NB4 (cell line): ENCODE data around the gene WDR26.

ENCODE experiments used
- CTCF ChIP-seq: IDR thresholded peaks from one replicate; pipeline ENCODE4 v1.5.1; 2012; ENCODE audit warnings: low read depth, low read length
- MAX ChIP-seq: IDR thresholded peaks from 2 replicates; pipeline ENCODE4 v1.6.1; 2011; ENCODE audit warnings: low read depth, low read length
- MYC ChIP-seq: IDR thresholded peaks from 2 replicates; pipeline ENCODE4 v1.6.1; 2011; ENCODE audit warnings: low read depth, low read length
- POLR2A ChIP-seq: IDR thresholded peaks from 2 replicates; pipeline ENCODE4 v1.6.1; 2011; ENCODE audit warnings: mild to moderate bottlenecking; ENCODE audit not compliant: insufficient read length; ENCODE audit errors: extremely low read depth

GRCh38 chr1:224472806-224473205 lies 38.2 kb upstream of the WDR26 start:
- TF ChIP-seq CTCF, result no peak
- no peak for TF ChIP-seq POLR2A
- TF ChIP-seq MAX, result no peak
- TF ChIP-seq MYC, result no peak
